Breast epithelium (tissue), 4 donors: ENCODE results near the gene FER. TPM values are rescaled to one million over a fixed set of nuclear protein-coding genes. Genes with fewer than 3 reads are reported as not detected.

Experiments used
- DNase-seq, 2 donors: peaks; one replicate each; pipeline ENCODE4 v3.0.0-alpha.2; 2019; ENCODE audit warnings: low spot score in 2 of 2
- H3K27ac ChIP-seq, 2 donors: fragments of 200-600 bp; sonication (generic) in 1 of 2; one replicate each; pipeline ENCODE4 v1.5.1; 2016 to 2019; ENCODE audit warnings: mild to moderate bottlenecking in 1 of 2
- H3K27me3 ChIP-seq, 2 donors: fragments of 200-600 bp; sonication (generic) in 1 of 2; one replicate each; pipeline versions ENCODE4 v1.5.1 to v1.6.0; 2017 to 2019; ENCODE audit warnings: control low read depth in 1 of 2, mild to moderate bottlenecking in 1 of 2
- H3K36me3 ChIP-seq: fragments of 200-600 bp; one replicate; pipeline ENCODE4 v1.5.1; 2019
- H3K4me1 ChIP-seq, 2 donors: fragments of 200-600 bp; sonication (generic); one replicate each; pipeline ENCODE4 v1.5.1; 2016 to 2019; ENCODE audit warnings: control low read depth in 1 of 2
- H3K4me3 ChIP-seq, 3 donors: fragments of 200-600 bp; sonication (generic); 1 replicate in 2 of 3; 2 replicates in 1 of 3; pipeline ENCODE4 v1.5.1; 2016 to 2019; ENCODE audit warnings: mild to moderate bottlenecking in 3 of 3, moderate library complexity in 2 of 3
- H3K9me3 ChIP-seq, 2 donors: fragments of 200-600 bp; sonication (generic) in 1 of 2; one replicate each; pipeline ENCODE4 v1.5.1; 2016 to 2019; ENCODE audit warnings: control low read depth in 1 of 2
- CTCF ChIP-seq, 3 donors: fragments of 450-650 bp; IDR thresholded peaks; one replicate each; pipeline ENCODE4 v1.5.1; 2016 to 2017; ENCODE audit warnings: antibody characterized with exemption in 3 of 3, mild to moderate bottlenecking in 3 of 3, moderate library complexity in 3 of 3
- POLR2A ChIP-seq: fragments of 450-650 bp; IDR thresholded peaks from one replicate; pipeline ENCODE4 v1.6.1; 2016; ENCODE audit warnings: antibody characterized with exemption, mild to moderate bottlenecking, moderate library complexity
- POLR2AphosphoS5 ChIP-seq, 3 donors: sonication (generic); formaldehyde crosslinking; IDR thresholded peaks; one replicate each; pipeline ENCODE4 v1.6.1; 2017; ENCODE audit warnings: antibody characterized with exemption in 3 of 3
- intact Hi-C: fragments of 100-400 bp; cut with DNase I; formaldehyde crosslinking; loops from one replicate; pipeline ENCODE4 v1.15.1; 2023; ENCODE audit warnings: low total_unique reads
- total RNA-seq, 3 donors: library from RNA; depleted of rRNA; stranded (reverse); fragments of >200 nt; gene quantifications; one replicate each; pipeline ENCODE4 v1.1.0, GENCODE V29; 2016

Gene FER
- total RNA-seq, 3 donors from 2014 or later: 24.3 to 27.8 (median 27.2) TPM

- H3K4me3 ChIP-seq: no peak overlapping the region
- H3K9me3 ChIP-seq: no peaks in the 10 kb centered on the region
- DNase-seq: no peak
- no peaks in the 10 kb centered on the region for H3K4me1 ChIP-seq
- no peak for TF ChIP-seq POLR2AphosphoS5 (IDR thresholded peaks at IDR 0.05)
- TF ChIP-seq CTCF (IDR thresholded peaks at IDR 0.05): no peak
- TF ChIP-seq POLR2A: no peak
- H3K27me3 ChIP-seq: no peaks in the 10 kb centered on the region
- no peaks in the 10 kb centered on the region for H3K36me3 ChIP-seq
- H3K27ac ChIP-seq: no peak overlapping the region
- intact Hi-C loops: loop anchor here (5.0 kb wide), 1 partner anchor 822 kb away; no protein-coding TSS in a partner anchor
Observed at GRCh38 chr5:109080481-109080880, 332.8 kb downstream of the FER start.

GRCh38 chr5:109080896-109081295 is 333.2 kb downstream of the FER start:
- intact Hi-C loops: loop anchor here (5.0 kb wide), 1 partner anchor 821 kb away; no protein-coding TSS in a partner anchor
- TF ChIP-seq POLR2A: no peak
- TF ChIP-seq CTCF (IDR thresholded peaks at IDR 0.05): no peak
- TF ChIP-seq POLR2AphosphoS5 (IDR thresholded peaks at IDR 0.05): no peak
- H3K9me3 ChIP-seq: no peaks in the 10 kb centered on the region

GRCh38 chr5:109083937-109084336 is 336.2 kb downstream of the FER start:
- H3K36me3 ChIP-seq: no peaks in the 10 kb centered on the region
- intact Hi-C loops: loop anchor here (5.0 kb wide), 1 partner anchor 818 kb away; no protein-coding TSS in a partner anchor
- no peaks in the 10 kb centered on the region for H3K27me3 ChIP-seq
- no peak overlapping the region for H3K4me3 ChIP-seq
- no peaks in the 10 kb centered on the region for H3K4me1 ChIP-seq
- no peak for DNase-seq
- H3K27ac ChIP-seq: no peak overlapping the region
- H3K9me3 ChIP-seq: no peaks in the 10 kb centered on the region
- TF ChIP-seq POLR2AphosphoS5 (IDR thresholded peaks at IDR 0.05) (no peak), POLR2A (no peak), CTCF (IDR thresholded peaks at IDR 0.05) (no peak)

More at GRCh38 chr5:109080896-109081295, 333.2 kb downstream of the FER start:
- no peaks in the 10 kb centered on the region for H3K36me3 ChIP-seq
- H3K27ac ChIP-seq: no peak overlapping the region
- H3K27me3 ChIP-seq: no peaks in the 10 kb centered on the region
- no peak for DNase-seq
- no peak overlapping the region for H3K4me3 ChIP-seq
- H3K4me1 ChIP-seq: no peaks in the 10 kb centered on the region

- H3K27ac ChIP-seq: no peak overlapping the region
- DNase-seq: no peak
- no peak overlapping the region for H3K4me3 ChIP-seq
- H3K9me3 ChIP-seq: no peaks in the 10 kb centered on the region
- no peak for TF ChIP-seq POLR2A
- TF ChIP-seq POLR2AphosphoS5 (IDR thresholded peaks at IDR 0.05): no peak
- TF ChIP-seq CTCF (IDR thresholded peaks at IDR 0.05): no peak
- intact Hi-C loops: no loop called here
- H3K36me3 ChIP-seq: no peaks in the 10 kb centered on the region
- H3K27me3 ChIP-seq: no peaks in the 10 kb centered on the region
- no peaks in the 10 kb centered on the region for H3K4me1 ChIP-seq
Observed at GRCh38 chr5:109089191-109089590, 341.5 kb downstream of the FER start.

GRCh38 chr5:109099081-109099480 is 351.4 kb downstream of the FER start:
- no peaks in the 10 kb centered on the region for H3K27me3 ChIP-seq
- H3K36me3 ChIP-seq: no peaks in the 10 kb centered on the region
- intact Hi-C loops: no loop called here
- H3K4me1 ChIP-seq: no peaks in the 10 kb centered on the region
- H3K9me3 ChIP-seq: no peaks in the 10 kb centered on the region
- no peak for TF ChIP-seq POLR2A
- no peak for TF ChIP-seq POLR2AphosphoS5 (IDR thresholded peaks at IDR 0.05)
- TF ChIP-seq CTCF (IDR thresholded peaks at IDR 0.05): no peak
- H3K27ac ChIP-seq: no peak overlapping the region
- DNase-seq: no peak
- no peak overlapping the region for H3K4me3 ChIP-seq
